Hepatocyte (in vitro differentiated cells): ENCODE data around the gene CDK5RAP1. TPM values are rescaled to one million over a fixed set of nuclear protein-coding genes. Genes with fewer than 3 reads are reported as not detected.

Experiments used
- DNase-seq: peaks from one replicate; pipeline ENCODE4 v3.0.0-alpha.2; 2016; ENCODE audit warnings: low spot score
- H2AFZ ChIP-seq: fragments of 200-600 bp; sonication (generic); 2 replicates; pipeline ENCODE4 v1.6.0; 2016; ENCODE audit warnings: antibody characterized with exemption, mild to moderate bottlenecking
- H3K27ac ChIP-seq: fragments of 200-600 bp; sonication (generic); 2 replicates; pipeline ENCODE4 v1.5.1; 2016; ENCODE audit warnings: mild to moderate bottlenecking
- H3K27me3 ChIP-seq: fragments of 200-600 bp; sonication (generic); 2 replicates; pipeline ENCODE4 v1.6.1; 2016
- H3K36me3 ChIP-seq: fragments of 200-600 bp; sonication (generic); replicated peaks from 2 replicates; pipeline ENCODE4 v1.5.1; 2016; ENCODE audit warnings: low read depth; ENCODE audit not compliant: insufficient read depth
- H3K4me1 ChIP-seq: fragments of 200-600 bp; sonication (generic); 2 replicates; pipeline ENCODE4 v1.5.1; 2016; ENCODE audit warnings: mild to moderate bottlenecking, moderate library complexity; ENCODE audit not compliant: insufficient read depth
- H3K4me2 ChIP-seq: fragments of 200-600 bp; sonication (generic); 2 replicates; pipeline ENCODE4 v1.6.0; 2016
- H3K4me3 ChIP-seq: fragments of 200-600 bp; sonication (generic); 2 replicates; pipeline ENCODE4 v1.5.1; 2016; ENCODE audit warnings: mild to moderate bottlenecking
- H3K79me2 ChIP-seq: fragments of 200-600 bp; sonication (generic); 2 replicates; pipeline ENCODE4 v1.6.0; 2017; ENCODE audit warnings: mild to moderate bottlenecking
- H3K9me2 ChIP-seq: fragments of 200-600 bp; sonication (generic); replicated peaks from 2 replicates; pipeline ENCODE4 v1.6.0; 2017; ENCODE audit warnings: mild to moderate bottlenecking; ENCODE audit not compliant: insufficient read depth
- H3K9me3 ChIP-seq: fragments of 200-600 bp; sonication (generic); 2 replicates; pipeline ENCODE4 v1.5.1; 2016; ENCODE audit warnings: low read depth, mild to moderate bottlenecking
- H4K20me1 ChIP-seq: fragments of 200-600 bp; sonication (generic); 2 replicates; pipeline ENCODE4 v1.6.0; 2016; ENCODE audit warnings: mild to moderate bottlenecking; ENCODE audit not compliant: insufficient read depth, poor library complexity, severe bottlenecking
- EZH2 ChIP-seq: fragments of 200-600 bp; sonication (generic); IDR thresholded peaks from 2 replicates; pipeline ENCODE4 v1.6.1; 2016; ENCODE audit warnings: antibody characterized with exemption, mild to moderate bottlenecking, borderline replicate concordance
- EZH2phosphoT487 ChIP-seq: fragments of 200-600 bp; sonication (generic); IDR thresholded peaks from one replicate; pipeline ENCODE4 v1.6.1; 2018; ENCODE audit warnings: antibody characterized with exemption, mild to moderate bottlenecking, low read depth, moderate library complexity; ENCODE audit not compliant: unreplicated experiment, severe bottlenecking
- WGBS: methylation state at CpG from one replicate; pipeline ENCODE4 v1.1.6; 2016; ENCODE audit warnings: low lambda C conversion rate; ENCODE audit errors: missing lambda C conversion rate; 5-methylcytosine and 5-hydroxymethylcytosine counted together
- polyA plus RNA-seq: library from polyadenylated mRNA; unstranded; fragments of >200 nt; fragmentation: Nextera tagmentation; extraction: Ambion mirVana; gene quantifications from 2 replicates; pipeline ENCODE4 v1.2.1, GENCODE V29; 2016
- total RNA-seq: library from RNA; depleted of rRNA; stranded (reverse); fragments of >200 nt; gene quantifications from 2 replicates; pipeline ENCODE4 v1.2.3, GENCODE V29; 2014
- TF ChIP-seq, protein P1 (sequence below): fragments of 200-600 bp; sonication (generic); IDR thresholded peaks from 2 replicates; pipeline ENCODE4 v1.5.1; 2016; ENCODE audit warnings: antibody characterized with exemption, mild to moderate bottlenecking; ENCODE audit not compliant: poor library complexity

The CDK5RAP1 gene
- total and polyA plus RNA-seq, 2 experiments from 2014 or later, result 35.6 to 52.2 TPM

DNA sequence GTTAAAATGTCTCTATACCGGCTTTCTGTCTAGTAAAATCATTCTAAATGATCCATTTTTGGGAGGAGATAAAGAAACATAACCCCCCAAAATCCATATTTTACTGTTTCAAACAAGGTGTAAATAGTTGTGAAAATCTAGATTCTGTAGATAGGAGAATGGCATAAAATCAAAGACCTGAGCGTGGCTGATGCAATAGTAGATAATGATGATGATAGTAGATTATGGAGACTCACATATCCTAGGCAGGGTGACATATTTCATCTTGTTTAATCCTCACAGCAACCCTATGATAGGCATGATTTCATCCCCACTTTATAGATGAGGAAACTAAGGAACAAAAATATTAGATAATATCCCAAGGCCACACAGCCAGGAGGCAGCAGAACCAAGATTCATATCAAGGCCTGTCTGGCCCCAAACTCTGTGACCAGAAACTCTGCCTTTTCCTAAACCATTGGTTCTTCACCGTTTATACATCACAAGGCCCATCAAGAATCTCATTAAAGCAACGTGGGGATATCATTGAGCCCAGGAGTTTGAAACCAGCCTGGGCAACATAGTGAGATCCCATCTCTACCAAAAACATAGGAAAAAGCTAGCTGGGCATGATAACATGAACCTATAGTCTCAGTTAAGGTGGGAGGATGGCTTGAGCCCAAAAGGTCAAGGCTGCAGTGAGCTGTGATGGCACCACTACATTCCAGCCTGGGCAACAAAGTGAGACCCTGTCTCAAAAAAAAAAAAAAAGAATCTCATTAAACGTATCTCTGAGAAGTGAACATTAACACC is 62.7 kb downstream of the CDK5RAP1 start:
- DNase-seq, result no peak
- Histone ChIP-seq H3K27ac (no peak overlapping the region), H3K9me3 (no peaks in the 10 kb centered on the region), H3K4me1 (no peaks in the 10 kb centered on the region), H3K79me2 (no peaks in the 10 kb centered on the region), H3K4me3 (no peak overlapping the region), H3K9me2 (no peaks in the 10 kb centered on the region), H3K36me3 (no peaks in the 10 kb centered on the region), H4K20me1 (no peaks in the 10 kb centered on the region), H2AFZ (no peak overlapping the region), H3K27me3 (no peaks in the 10 kb centered on the region), H3K4me2 (no peak overlapping the region)
- WGBS, result 86% methylated on average over 5 of the region's 5 CpGs
- TF ChIP-seq EZH2phosphoT487 (no peak), EZH2 (no peak)
- TF ChIP-seq, protein P1, sequence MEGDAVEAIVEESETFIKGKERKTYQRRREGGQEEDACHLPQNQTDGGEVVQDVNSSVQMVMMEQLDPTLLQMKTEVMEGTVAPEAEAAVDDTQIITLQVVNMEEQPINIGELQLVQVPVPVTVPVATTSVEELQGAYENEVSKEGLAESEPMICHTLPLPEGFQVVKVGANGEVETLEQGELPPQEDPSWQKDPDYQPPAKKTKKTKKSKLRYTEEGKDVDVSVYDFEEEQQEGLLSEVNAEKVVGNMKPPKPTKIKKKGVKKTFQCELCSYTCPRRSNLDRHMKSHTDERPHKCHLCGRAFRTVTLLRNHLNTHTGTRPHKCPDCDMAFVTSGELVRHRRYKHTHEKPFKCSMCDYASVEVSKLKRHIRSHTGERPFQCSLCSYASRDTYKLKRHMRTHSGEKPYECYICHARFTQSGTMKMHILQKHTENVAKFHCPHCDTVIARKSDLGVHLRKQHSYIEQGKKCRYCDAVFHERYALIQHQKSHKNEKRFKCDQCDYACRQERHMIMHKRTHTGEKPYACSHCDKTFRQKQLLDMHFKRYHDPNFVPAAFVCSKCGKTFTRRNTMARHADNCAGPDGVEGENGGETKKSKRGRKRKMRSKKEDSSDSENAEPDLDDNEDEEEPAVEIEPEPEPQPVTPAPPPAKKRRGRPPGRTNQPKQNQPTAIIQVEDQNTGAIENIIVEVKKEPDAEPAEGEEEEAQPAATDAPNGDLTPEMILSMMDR, result no peak

DNA sequence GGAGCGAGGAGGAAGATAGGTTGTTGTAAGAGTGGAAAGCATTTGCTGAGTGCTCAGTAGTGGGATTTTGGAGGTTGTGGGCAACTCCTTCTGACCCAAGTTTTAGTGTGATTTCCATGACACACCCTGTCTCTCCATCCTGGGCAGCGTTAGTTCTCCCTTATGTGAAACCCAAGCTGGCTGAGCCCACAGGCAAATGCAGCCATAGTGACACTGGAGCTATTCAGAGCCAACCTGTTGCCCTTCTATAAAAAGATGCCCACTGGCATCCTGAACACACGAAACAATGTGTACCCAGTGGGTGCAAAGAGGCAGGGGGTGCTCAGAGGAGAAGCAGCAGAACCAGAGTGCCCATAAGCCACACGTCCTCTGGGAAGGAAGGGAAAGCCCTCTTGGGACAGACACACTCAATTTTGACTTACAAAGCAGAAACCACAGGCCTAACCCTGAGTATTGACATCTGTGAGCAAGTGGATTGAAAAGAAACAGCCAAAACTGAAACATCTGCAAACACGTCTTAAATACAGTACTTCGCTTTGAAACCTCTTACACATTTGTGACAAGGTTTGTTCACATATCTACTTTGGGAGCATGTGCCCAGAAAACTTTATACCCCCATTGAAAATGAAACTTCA is 63.7 kb downstream of the CDK5RAP1 start:
- Histone ChIP-seq H3K36me3 (no peaks in the 10 kb centered on the region), H2AFZ (no peak overlapping the region), H3K27ac (no peak overlapping the region), H3K4me1 (no peaks in the 10 kb centered on the region), H3K4me2 (no peak overlapping the region), H4K20me1 (no peaks in the 10 kb centered on the region), H3K9me3 (no peaks in the 10 kb centered on the region), H3K27me3 (no peaks in the 10 kb centered on the region), H3K79me2 (no peaks in the 10 kb centered on the region), H3K4me3 (no peak overlapping the region), H3K9me2 (no peaks in the 10 kb centered on the region)
- TF ChIP-seq EZH2phosphoT487 (no peak), EZH2 (no peak)
- TF ChIP-seq, protein P1, result no peak
- no peak for DNase-seq
- 81% methylated on average over 6 of the region's 6 CpGs for WGBS

DNA sequence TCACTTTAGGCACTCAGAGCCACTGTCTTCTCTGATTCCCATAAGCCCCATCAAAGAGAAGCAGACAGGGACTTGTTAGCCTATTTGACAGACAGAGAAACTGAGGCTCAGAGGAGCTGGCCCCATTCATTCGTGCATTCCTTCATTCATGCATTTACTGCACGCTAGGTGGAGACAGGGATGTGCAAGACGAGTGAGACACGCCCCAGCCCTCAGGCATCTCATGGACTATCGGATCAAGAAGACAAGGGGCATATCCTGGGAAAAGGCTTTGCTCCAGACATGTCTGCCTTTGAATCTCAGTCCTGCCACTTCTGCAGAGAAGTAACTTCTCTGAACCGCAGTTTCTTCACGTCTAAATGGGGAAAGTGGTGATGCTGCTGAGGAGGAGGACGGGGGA is 64.2 kb downstream of the CDK5RAP1 start:
- Histone ChIP-seq H3K79me2 (no peaks in the 10 kb centered on the region), H3K4me1 (no peaks in the 10 kb centered on the region), H3K4me2 (no peak overlapping the region), H3K4me3 (no peak overlapping the region), H2AFZ (no peak overlapping the region), H3K27ac (no peak overlapping the region), H3K9me3 (no peaks in the 10 kb centered on the region), H3K9me2 (no peaks in the 10 kb centered on the region), H3K27me3 (no peaks in the 10 kb centered on the region), H3K36me3 (no peaks in the 10 kb centered on the region), H4K20me1 (no peaks in the 10 kb centered on the region)
- 85% methylated on average over 8 of the region's 8 CpGs for WGBS
- no peak for TF ChIP-seq EZH2phosphoT487
- TF ChIP-seq EZH2, result no peak
- TF ChIP-seq, protein P1, result no peak
- DNase-seq, result no peak
